Adipose tissue (tissue), 3 donors: Measurements from ENCODE around the gene RARRES2. TPM values are rescaled to one million over a fixed set of nuclear protein-coding genes. Genes with fewer than 3 reads are reported as not detected.
"Not testable (repeated sequence)": the region's sequence is repeated elsewhere in the genome, so short reads cannot be mapped to it uniquely, and the experiment has no call there.

Experiments used
- H3K27ac ChIP-seq: one replicate; pipeline ENCODE4 v1.5.1; 2013; ENCODE audit warnings: low read depth, low read length
- WGBS, 3 donors: extraction: QIAGEN DNeasy Blood & Tissue Kit; methylation state at CpG; one replicate each; pipeline ENCODE4 v1.1.7; 2013; 5-methylcytosine and 5-hydroxymethylcytosine counted together
- polyA plus RNA-seq, 3 donors: library from polyadenylated mRNA; stranded (reverse); fragments of 200-250 nt; gene quantifications; one replicate each; pipeline ENCODE4 v1.2.3, GENCODE V29; 2013
- donor health status: healthy with polysubstance abuse.
- donor health status: Bipolar disorder and iron deficiency.
- donor health status: healthy.

RARRES2 gene
- polyA plus RNA-seq, 3 donors: 206 to 478 (median 353) TPM

- H3K27ac ChIP-seq: no peak overlapping the region
These were observed 32.9 kb downstream of the RARRES2 start for GRCh38 chr7:150308575-150308974.

DNA sequence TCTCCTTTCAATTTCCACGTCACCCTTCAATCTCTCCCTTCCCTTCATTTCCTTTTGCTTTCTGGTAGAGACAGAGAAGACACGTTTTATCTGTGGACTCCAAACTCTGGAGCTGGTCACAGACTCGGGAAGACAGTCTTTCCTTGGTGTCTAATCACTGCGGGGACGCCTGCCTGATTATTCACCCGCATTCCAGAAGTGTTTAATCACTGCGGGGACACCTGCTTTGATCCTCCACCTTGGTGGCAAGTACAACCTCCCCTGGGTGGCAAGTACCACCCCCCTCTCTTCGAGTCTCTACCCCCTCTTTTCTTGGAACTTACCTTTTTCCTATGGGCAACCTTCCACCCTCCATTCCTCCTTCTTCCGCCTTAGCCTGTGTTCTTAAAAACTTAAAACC lies 33.5 kb downstream of the RARRES2 start:
- H3K27ac ChIP-seq: no peak overlapping the region
- WGBS, 3 donors: 81 to 90% (median 86%) methylated on average over 9 of the region's 9 CpGs

DNA sequence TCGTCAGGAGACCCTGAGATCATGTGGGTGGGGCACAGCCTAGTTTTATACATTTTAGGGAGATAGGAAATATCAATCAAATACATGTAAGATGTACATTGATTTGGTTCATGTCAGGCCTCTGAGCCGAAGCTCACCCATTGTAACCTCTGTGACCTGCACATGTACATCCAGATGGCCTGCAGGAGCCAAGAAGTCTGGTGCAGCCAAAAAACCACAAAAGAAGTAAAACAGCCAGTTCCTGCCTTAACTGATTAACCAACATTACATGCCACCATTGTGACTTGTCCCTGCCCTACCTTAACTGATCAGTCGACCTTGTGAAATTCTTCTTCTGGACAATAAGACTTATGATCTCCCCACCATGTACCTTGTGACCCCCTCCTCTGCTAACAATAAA lies 34.3 kb downstream of the RARRES2 start:
- 82 to 88% (median 84%) methylated on average over 3 of the region's 3 CpGs for WGBS, 3 donors
- no peak overlapping the region for H3K27ac ChIP-seq

DNA sequence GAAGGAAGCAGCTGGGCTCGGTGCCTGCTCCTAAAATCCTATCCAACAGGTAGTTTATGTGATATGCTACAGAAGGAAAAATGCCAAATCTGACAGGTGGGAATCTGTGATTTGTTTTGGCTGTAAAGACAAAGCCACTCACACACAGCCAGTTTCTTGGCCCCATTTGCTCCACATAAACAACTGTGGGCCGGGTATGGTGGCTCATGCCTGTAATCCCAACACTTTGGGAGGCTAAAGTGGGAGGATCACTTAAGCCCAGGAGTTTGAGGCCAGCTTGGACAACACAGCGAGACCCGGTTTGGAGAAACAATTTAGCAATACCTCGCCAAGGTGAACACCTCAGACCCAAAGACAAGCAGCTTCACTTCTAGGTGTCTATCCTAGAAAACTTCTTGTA lies 35.1 kb downstream of the RARRES2 start:
- 66 to 78% (median 77%) methylated on average over 5 of the region's 5 CpGs for WGBS, 3 donors
- not testable (repeated sequence) for H3K27ac ChIP-seq

- H3K27ac ChIP-seq: not testable (repeated sequence)
- WGBS, 3 donors: 43 to 53% (median 48%) methylated on average over 2 of the region's 2 CpGs
These were observed 35.5 kb downstream of the RARRES2 start for GRCh38 chr7:150305903-150306284.

DNA sequence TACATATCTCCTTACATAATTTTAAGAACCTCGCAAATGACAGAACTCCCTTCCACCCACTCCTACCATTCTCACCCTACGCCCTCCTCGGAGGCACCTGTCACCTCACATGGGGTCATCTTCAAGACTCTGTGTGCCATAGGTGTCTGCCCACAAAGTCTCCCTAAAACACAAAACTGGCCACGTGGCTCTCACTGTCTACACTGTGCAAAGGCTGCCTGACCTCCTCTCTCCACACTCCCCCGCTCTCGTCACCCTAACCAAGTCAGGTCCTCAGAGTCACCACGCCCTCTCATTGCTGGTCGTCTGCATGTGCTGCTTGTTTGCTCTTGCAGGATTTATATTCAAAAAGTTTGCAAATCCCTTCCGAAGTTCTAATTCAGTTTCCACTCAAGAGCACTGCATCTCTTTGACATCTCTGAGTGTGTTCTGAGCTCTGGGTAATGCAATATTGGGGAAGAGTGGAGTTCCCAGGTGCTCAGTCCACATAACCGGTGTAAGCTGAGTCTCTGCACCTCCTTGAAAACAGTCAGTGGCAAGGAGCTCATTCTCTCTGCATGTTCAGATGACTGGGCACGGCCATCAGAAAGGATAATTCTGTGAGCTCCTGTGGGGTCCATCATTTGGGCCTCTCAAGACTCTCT lies 36.0 kb downstream of the RARRES2 start:
- WGBS, 3 donors: 86 to 87% (median 87%) methylated on average over 11 of the region's 11 CpGs
- H3K27ac ChIP-seq: not testable (repeated sequence)

- 63 to 74% (median 70%) methylated on average over 7 to 8 of the region's 8 CpGs for WGBS, 3 donors
- not testable (repeated sequence) for H3K27ac ChIP-seq
These were observed 36.8 kb downstream of the RARRES2 start for GRCh38 chr7:150304499-150305258.

GRCh38 chr7:150302908-150303310 lies 38.5 kb downstream of the RARRES2 start:
- 57 to 63% (median 61%) methylated on average over 1 of the region's 1 CpG for WGBS, 3 donors
- H3K27ac ChIP-seq: not testable (repeated sequence)

GRCh38 chr7:150297978-150298377 lies 43.5 kb downstream of the RARRES2 start:
- H3K27ac ChIP-seq: not testable (repeated sequence)

GRCh38 chr7:150296802-150297201 lies 44.6 kb downstream of the RARRES2 start:
- not testable (repeated sequence) for H3K27ac ChIP-seq
- 47 to 85% (median 80%) methylated on average over 8 to 9 of the region's 10 CpGs for WGBS, 3 donors

DNA sequence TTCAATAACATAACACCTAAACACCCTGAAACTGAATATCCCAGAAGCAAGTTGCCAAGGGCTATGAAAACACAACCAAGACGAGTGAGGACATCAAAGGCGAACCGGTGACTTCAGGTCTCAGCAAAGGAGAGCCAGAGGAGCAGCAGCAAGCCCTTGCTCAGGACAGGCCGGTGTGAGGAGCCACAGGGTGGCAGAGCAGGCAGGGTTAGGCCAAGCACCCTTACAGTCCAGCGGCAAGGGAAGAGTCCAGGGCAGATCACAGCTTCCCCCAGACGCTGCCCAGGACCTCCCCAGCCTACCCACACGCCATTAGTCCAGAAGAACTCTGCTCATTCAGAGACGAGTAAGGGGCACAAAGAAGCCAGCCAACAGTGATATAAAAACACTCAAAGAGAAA lies 45.8 kb downstream of the RARRES2 start:
- WGBS, 3 donors: 38 to 85% (median 70%) methylated on average over 1 to 3 of the region's 8 CpGs

DNA sequence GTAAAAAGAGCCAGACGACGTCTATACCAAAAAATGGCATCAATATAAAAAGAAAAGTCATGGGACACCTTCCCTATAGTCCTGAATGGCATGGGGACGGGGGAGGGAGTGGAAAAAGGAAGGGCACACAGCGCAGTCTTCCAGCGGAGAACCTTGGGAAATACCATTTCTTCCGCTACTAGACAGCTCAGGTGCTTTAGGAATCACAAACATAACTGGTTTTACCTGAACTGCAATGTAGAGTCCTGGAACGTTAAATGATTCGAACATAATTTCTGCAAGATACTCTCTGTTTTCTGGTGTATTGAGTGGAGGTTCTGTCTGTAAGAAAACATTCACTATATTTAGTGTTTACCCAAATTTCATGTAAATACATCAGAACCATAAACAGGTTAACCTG lies 46.4 kb downstream of the RARRES2 start:
- not testable (repeated sequence) for H3K27ac ChIP-seq
- 50 to 95% (median 92%) methylated on average over 8 of the region's 8 CpGs for WGBS, 3 donors

More for the DNA sequence above, 45.8 kb downstream of the RARRES2 start:
- H3K27ac ChIP-seq: not testable (repeated sequence)

- 60 to 70% (median 65%) methylated on average over 6 of the region's 6 CpGs for WGBS, 3 donors
- H3K27ac ChIP-seq: not testable (repeated sequence)
These were observed 51.1 kb downstream of the RARRES2 start for GRCh38 chr7:150290317-150290716.

GRCh38 chr7:150288816-150289215 lies 52.6 kb downstream of the RARRES2 start:
- WGBS, 3 donors: 89 to 95% (median 91%) methylated on average over 4 to 5 of the region's 6 CpGs
- not testable (repeated sequence) for H3K27ac ChIP-seq

Other genes with a start within 250 kb of the RARRES2 start
- 10 to 100 TPM in 1 of 3 donors, 1 to 10 TPM in 2; 1.3 to 12.1 (median 8.6) TPM for gene LRRC61, start 18.3 kb downstream of the RARRES2 start, polyA plus RNA-seq
- gene ACTR3C, start 18.1 kb downstream of the RARRES2 start, polyA plus RNA-seq: 1 to 10 TPM; 2.0 to 8.4 (median 3.5) TPM
- 10 to 100 TPM; 23.1 to 64.3 (median 59.3) TPM for gene REPIN1, start 27.2 kb upstream of the RARRES2 start, polyA plus RNA-seq
- 1 to 10 TPM; 1.1 to 2.8 (median 1.5) TPM for gene ZNF775, start 37.7 kb upstream of the RARRES2 start, polyA plus RNA-seq
- 10 to 100 TPM in 2 of 3 donors, 1 to 10 TPM in 1; 3.6 to 12.7 (median 12.1) TPM for gene GIMAP8, start 109.0 kb upstream of the RARRES2 start, polyA plus RNA-seq
- 10 to 100 TPM in 2 of 3 donors, 1 to 10 TPM in 1; 9.3 to 47.2 (median 43.4) TPM for gene GIMAP7, start 173.2 kb upstream of the RARRES2 start, polyA plus RNA-seq
- gene GIMAP4, start 225.8 kb upstream of the RARRES2 start, polyA plus RNA-seq: 10 to 100 TPM in 2 of 3 donors, 1 to 10 TPM in 1; 9.4 to 47.3 (median 31.1) TPM